Uterus (tissue), 4 donors: ENCODE data around the gene RET. TPM values are rescaled to one million over a fixed set of nuclear protein-coding genes. Genes with fewer than 3 reads are reported as not detected.

ENCODE experiments used
- DNase-seq, 2 donors: peaks; one replicate each; pipeline ENCODE4 v3.0.0-alpha.2; 2019 to 2020
- H3K27ac ChIP-seq, 2 donors: fragments of 200-600 bp; sonication (generic); 1 replicate in 1 of 2; 2 replicates in 1 of 2; pipeline ENCODE4 v1.5.1; 2016 to 2018
- H3K27me3 ChIP-seq, 2 donors: fragments of 200-600 bp; sonication (generic); one replicate each; pipeline ENCODE4 v1.5.1; 2018 to 2019; ENCODE audit warnings: control low read depth in 1 of 2
- H3K36me3 ChIP-seq, 2 donors: fragments of 200-600 bp; sonication (generic); one replicate each; pipeline ENCODE4 v1.5.1; 2019; ENCODE audit warnings: control low read depth in 1 of 2
- H3K4me1 ChIP-seq, 2 donors: fragments of 200-600 bp; sonication (generic); one replicate each; pipeline ENCODE4 v1.5.1; 2018 to 2019; ENCODE audit warnings: control low read depth in 1 of 2
- H3K4me3 ChIP-seq, 2 donors: fragments of 200-600 bp; sonication (generic); 1 replicate in 1 of 2; 2 replicates in 1 of 2; pipeline ENCODE4 v1.5.1; 2018 to 2019; ENCODE audit warnings: mild to moderate bottlenecking in 1 of 2
- H3K9me3 ChIP-seq, 2 donors: fragments of 200-600 bp; sonication (generic); one replicate each; pipeline ENCODE4 v1.5.1; 2019; ENCODE audit warnings: control low read depth in 1 of 2
- CTCF ChIP-seq, 4 experiments: fragments of 200-600 bp in 2 of 4; fragments of 450-650 bp in 2 of 4; sonication (generic) in 2 of 4; IDR thresholded peaks; one replicate each; pipeline ENCODE4 v1.5.1; 2016 to 2019; ENCODE audit warnings: antibody characterized with exemption in 4 of 4, mild to moderate bottlenecking in 2 of 4, moderate library complexity in 1 of 4
- POLR2A ChIP-seq, 2 donors: fragments of 450-650 bp; IDR thresholded peaks; one replicate each; pipeline ENCODE4 v1.6.1; 2016; ENCODE audit warnings: antibody characterized with exemption in 2 of 2, mild to moderate bottlenecking in 1 of 2, moderate library complexity in 1 of 2
- intact Hi-C: fragments of 100-400 bp; cut with DNase I; formaldehyde crosslinking; loops from one replicate; pipeline ENCODE4 v1.15.1; 2023; ENCODE audit warnings: low total_unique reads
- total RNA-seq, 4 donors: library from RNA; depleted of rRNA in 3 of 4; stranded (reverse); fragments of >200 nt in 3 of 4; gene quantifications; one replicate each; pipeline versions ENCODE4 v1.1.0 to v1.2.4, GENCODE V29; 2014 to 2023
- donor health status: DM: yes; HTN: yes; CAD: no.

The RET gene
- 1 to 10 TPM in 2 of 4 donors, under 1 TPM in 2; under 0.01 to 6.3 (median 1.0) TPM for total RNA-seq

GRCh38 chr10:43076876-43077420 is at the start of gene RET:
Gene RET, plus strand, starts transcription at chr10:43077069. Its CDS starts 190 bp downstream, at chr10:43077259.
- Histone ChIP-seq H3K9me3 (no peaks in the 10 kb centered on the region), H3K36me3 (no peaks in the 10 kb centered on the region), H3K4me3 (peak within 1 kb of the TSS; percentile 25 to 36), H3K27me3 (no peaks in the 10 kb centered on the region), H3K27ac (no peak within 1 kb of the TSS), H3K4me1 (peaks cover 0 to 10% of the 10 kb centered on the region in 2 donors)
- peak in 1 of 2 donors; percentile 38 for DNase-seq
- intact Hi-C loops: no loop called here
- TF ChIP-seq CTCF (IDR thresholded peaks at IDR 0.05) (no peak), POLR2A (IDR thresholded peaks at IDR 0.05) (no peak)

GRCh38 chr10:43027331-43027955 is 49.4 kb upstream of the RET start:
- H3K9me3 ChIP-seq: no peaks in the 10 kb centered on the region
- no peak for DNase-seq
- no peaks in the 10 kb centered on the region for H3K27me3 ChIP-seq
- H3K4me1 ChIP-seq: no peaks in the 10 kb centered on the region
- H3K36me3 ChIP-seq: no peaks in the 10 kb centered on the region
- no peak overlapping the region for H3K27ac ChIP-seq
- intact Hi-C loops: no loop called here
- no peak for TF ChIP-seq POLR2A (IDR thresholded peaks at IDR 0.05)
- TF ChIP-seq CTCF (IDR thresholded peaks at IDR 0.05): no peak
- H3K4me3 ChIP-seq: no peak overlapping the region

GRCh38 chr10:43028143-43028542 is 48.7 kb upstream of the RET start:
- Histone ChIP-seq H3K36me3 (no peaks in the 10 kb centered on the region), H3K9me3 (no peaks in the 10 kb centered on the region), H3K4me1 (no peaks in the 10 kb centered on the region), H3K4me3 (no peak overlapping the region), H3K27ac (no peak overlapping the region), H3K27me3 (no peaks in the 10 kb centered on the region)
- DNase-seq: no peak
- TF ChIP-seq POLR2A (IDR thresholded peaks at IDR 0.05) (no peak), CTCF (IDR thresholded peaks at IDR 0.05) (no peak)
- intact Hi-C loops: no loop called here

- peaks cover 0 to 3% of the 10 kb centered on the region in 2 donors for H3K9me3 ChIP-seq
- TF ChIP-seq CTCF (IDR thresholded peaks at IDR 0.05) (no peak), POLR2A (IDR thresholded peaks at IDR 0.05) (no peak)
- no peak overlapping the region for H3K4me3 ChIP-seq
- no peaks in the 10 kb centered on the region for H3K4me1 ChIP-seq
- no peaks in the 10 kb centered on the region for H3K36me3 ChIP-seq
- no peaks in the 10 kb centered on the region for H3K27me3 ChIP-seq
- DNase-seq: no peak
- no peak overlapping the region for H3K27ac ChIP-seq
- intact Hi-C loops: no loop called here
Observed at GRCh38 chr10:43029043-43029442, 47.8 kb upstream of the RET start.

- no peaks in the 10 kb centered on the region for H3K4me1 ChIP-seq
- no peak for TF ChIP-seq CTCF (IDR thresholded peaks at IDR 0.05)
- no peak for TF ChIP-seq POLR2A (IDR thresholded peaks at IDR 0.05)
- H3K27me3 ChIP-seq: no peaks in the 10 kb centered on the region
- intact Hi-C loops: no loop called here
- no peak for DNase-seq
- no peak overlapping the region for H3K27ac ChIP-seq
- H3K4me3 ChIP-seq: no peak overlapping the region
- H3K36me3 ChIP-seq: no peaks in the 10 kb centered on the region
- peaks cover 0 to 8% of the 10 kb centered on the region in 2 donors for H3K9me3 ChIP-seq
Observed at GRCh38 chr10:43032613-43033012, 44.3 kb upstream of the RET start.
